Gastrocnemius medialis (tissue), 4 donors: ENCODE results near the gene PHF23. TPM values are rescaled to one million over a fixed set of nuclear protein-coding genes. Genes with fewer than 3 reads are reported as not detected.
"Not testable (repeated sequence)": the region's sequence is repeated elsewhere in the genome, so short reads cannot be mapped to it uniquely, and the experiment has no call there.

Experiments
- ATAC-seq, 2 donors: fragments of 150-250 bp; one replicate each; pipeline ENCODE4 v1.9.1; 2016
- DNase-seq, 2 donors: peaks; one replicate each; pipeline ENCODE4 v3.0.0-alpha.2; 2019
- H3K27ac ChIP-seq, 4 donors: fragments of 200-600 bp; sonication (generic); 1 replicate in 1 of 4; 2 replicates in 3 of 4; pipeline ENCODE4 v1.5.1; 2016 to 2018; ENCODE audit warnings: mild to moderate bottlenecking in 2 of 4, moderate library complexity in 1 of 4
- H3K27me3 ChIP-seq, 3 donors: fragments of 200-600 bp; sonication (generic) in 2 of 3; 1 replicate in 1 of 3; 2 replicates in 2 of 3; pipeline versions ENCODE4 v1.5.1 to v1.6.0; 2016 to 2019; ENCODE audit warnings: mild to moderate bottlenecking in 1 of 3, moderate library complexity in 1 of 3
- H3K36me3 ChIP-seq, 2 donors: fragments of 200-600 bp; sonication (generic) in 1 of 2; one replicate each; pipeline ENCODE4 v1.5.1; 2017 to 2018
- H3K4me1 ChIP-seq, 2 donors: fragments of 200-600 bp; sonication (generic) in 1 of 2; one replicate each; pipeline ENCODE4 v1.5.1; 2016 to 2017; ENCODE audit warnings: mild to moderate bottlenecking in 2 of 2
- H3K4me3 ChIP-seq, 4 donors: fragments of 200-600 bp; sonication (generic) in 3 of 4; 1 replicate in 1 of 4; 2 replicates in 3 of 4; pipeline ENCODE4 v1.5.1; 2016 to 2019; ENCODE audit warnings: mild to moderate bottlenecking in 2 of 4
- H3K9me3 ChIP-seq, 3 donors: fragments of 200-600 bp; sonication (generic) in 2 of 3; 1 replicate in 1 of 3; 2 replicates in 2 of 3; pipeline ENCODE4 v1.5.1; 2016 to 2019
- CTCF ChIP-seq, 5 experiments: fragments of 450-650 bp in 3 of 5; fragments of 200-600 bp in 2 of 5; sonication (generic) in 2 of 5; IDR thresholded peaks in 4 of 5; conservative IDR thresholded peaks in 1 of 5; 1 replicate in 4 of 5; 2 replicates in 1 of 5; pipeline ENCODE4 v1.5.1; 2016 to 2019; ENCODE audit warnings: antibody characterized with exemption in 5 of 5, mild to moderate bottlenecking in 3 of 5, moderate library complexity in 3 of 5
- POLR2A ChIP-seq, 2 donors: fragments of 450-650 bp; IDR thresholded peaks; one replicate each; pipeline ENCODE4 v1.6.1; 2017; ENCODE audit warnings: antibody characterized with exemption in 2 of 2, mild to moderate bottlenecking in 2 of 2, moderate library complexity in 2 of 2
- in situ Hi-C, 4 donors: fragments of 200-750 bp; cut with MboI; loops; one replicate each; pipeline versions ENCODE4 v1.15.0 to v1.8.0; 2017; ENCODE audit warnings: low sequenced_read_pairs in 4 of 4
- intact Hi-C: fragments of 100-400 bp; cut with DNase I; formaldehyde crosslinking; loops from one replicate; pipeline ENCODE4 v1.15.1; 2023; ENCODE audit warnings: low total_unique reads
- total RNA-seq, 4 donors: library from RNA; depleted of rRNA; stranded (reverse); fragments of >200 nt; gene quantifications; one replicate each; pipeline versions ENCODE4 v1.1.0 to v1.2.3, GENCODE V29; 2016

The PHF23 gene
- total RNA-seq, 4 donors from 2014 or later, result 16.9 to 31.8 (median 24.1) TPM

- no peaks in the 10 kb centered on the region for H3K27me3 ChIP-seq
These were observed 7.5 kb upstream of the PHF23 start for GRCh38 chr17:7246779-7247178.

GRCh38 chr17:7243838-7244237, 4.6 kb upstream of the PHF23 start:
- in situ Hi-C loops, DNase-seq, H3K4me3 ChIP-seq, ATAC-seq, H3K27me3 ChIP-seq, H3K9me3 ChIP-seq: not testable (repeated sequence)
- Histone ChIP-seq H3K4me1 (peaks cover 35 to 44% of the 10 kb centered on the region in 2 donors), H3K36me3 (peaks cover 0 to 44% of the 10 kb centered on the region in 2 donors), H3K27ac (peak overlapping the region; percentile 92 to 99 (median 98))
- intact Hi-C loops, result loop anchor here (2.0 to 5.0 kb wide), 2 partner anchors 63 to 908 kb away; partner anchors contain the start of genes EIF5A and PER1

More at GRCh38 chr17:7246779-7247178, 7.5 kb upstream of the PHF23 start:
- Histone ChIP-seq H3K9me3 (no peaks in the 10 kb centered on the region), H3K4me3 (no peak overlapping the region), H3K4me1 (peaks cover 37 to 41% of the 10 kb centered on the region in 2 donors), H3K27ac (peak overlapping the region; percentile 98 to 100 (median 98)), H3K36me3 (peaks cover 0 to 32% of the 10 kb centered on the region in 2 donors)
- DNase-seq (no peak), ATAC-seq (no peak)
- intact Hi-C loops, result no loop called here
- TF ChIP-seq POLR2A (IDR thresholded peaks at IDR 0.05) (no peak), CTCF (IDR thresholded peaks at IDR 0.05 in 4 of 5, conservative IDR thresholded peaks at IDR 0.05 in 1 of 5) (no peak)
- in situ Hi-C loops, result no loop called here

DNA sequence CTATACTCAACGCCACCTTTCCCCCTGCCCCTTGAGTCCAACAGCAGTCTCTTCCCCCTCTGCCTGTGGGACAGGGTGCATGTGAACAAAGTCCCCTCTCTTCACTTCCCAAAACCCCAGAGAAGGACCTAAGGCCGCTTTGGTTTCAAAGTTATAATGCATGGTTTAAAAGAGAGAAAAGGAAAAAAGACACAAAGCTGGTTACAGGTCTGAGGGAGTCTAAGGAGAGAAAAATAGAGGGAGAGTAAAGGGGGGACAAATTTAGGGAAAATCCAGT, 4.1 kb upstream of the PHF23 start:
- peak overlapping the region; percentile 92 to 99 (median 98) for H3K27ac ChIP-seq
- TF ChIP-seq CTCF (IDR thresholded peaks at IDR 0.05 in 4 of 5, conservative IDR thresholded peaks at IDR 0.05 in 1 of 5) (no peak), POLR2A (IDR thresholded peaks at IDR 0.05) (no peak)
- peaks cover 32 to 40% of the 10 kb centered on the region in 2 donors for H3K4me1 ChIP-seq
- peak overlapping the region; percentile 75 to 99 (median 92) for H3K4me3 ChIP-seq
- H3K9me3 ChIP-seq, result no peaks in the 10 kb centered on the region
- H3K36me3 ChIP-seq, result peaks cover 0 to 44% of the 10 kb centered on the region in 2 donors
- ATAC-seq, result no peak
- in situ Hi-C loops (no loop called here), intact Hi-C loops (loop anchor here (2.0 to 5.0 kb wide), 2 partner anchors 63 to 909 kb away; partner anchors contain the start of genes EIF5A and PER1)
- H3K27me3 ChIP-seq, result no peaks in the 10 kb centered on the region
- DNase-seq, result no peak

GRCh38 chr17:7242717-7243452, 3.6 kb upstream of the PHF23 start:
- Histone ChIP-seq H3K9me3 (no peaks in the 10 kb centered on the region), H3K4me1 (peaks cover 27 to 35% of the 10 kb centered on the region in 2 donors), H3K27ac (peak overlapping the region; percentile 92 to 99 (median 98)), H3K4me3 (peak overlapping the region; percentile 75 to 99 (median 92)), H3K36me3 (peaks cover 0 to 44% of the 10 kb centered on the region in 2 donors), H3K27me3 (no peaks in the 10 kb centered on the region)
- ATAC-seq (peak; percentile 40 to 42), DNase-seq (peak; percentile 92 to 96)
- intact Hi-C loops, result loop anchor here (2.0 to 5.0 kb wide), 2 partner anchors 64 to 909 kb away; partner anchors contain the start of genes EIF5A and PER1
- TF ChIP-seq POLR2A (IDR thresholded peaks at IDR 0.05), result peak; percentile 74 to 75
- peak in 3 of 5 experiments; percentile 15 to 27 (median 20) for TF ChIP-seq CTCF (IDR thresholded peaks at IDR 0.05 in 4 of 5, conservative IDR thresholded peaks at IDR 0.05 in 1 of 5)
- in situ Hi-C loops, result no loop called here
